Keratinocyte (primary cell): Measurements from ENCODE around the gene TBXAS1. TPM values are rescaled to one million over a fixed set of nuclear protein-coding genes. Genes with fewer than 3 reads are reported as not detected.

Experiments used
- DNase-seq: peaks from one replicate; pipeline ENCODE4 v3.0.0-alpha.2; 2011; ENCODE audit warnings: low read depth, missing footprints, low spot score
- FAIRE-seq: peaks from 2 replicates; lab custom pipeline; 2011; peaks lifted over from hg19 to GRCh38; lab: Jason Lieb, UNC
- H2AFZ ChIP-seq: 2 replicates; pipeline ENCODE4 v1.6.0; 2012; ENCODE audit warnings: low read length, control low read depth, inconsistent platforms; ENCODE audit not compliant: control insufficient read depth
- H3K27ac ChIP-seq: 2 replicates; pipeline ENCODE4 v1.5.1; 2011; ENCODE audit warnings: low read length; ENCODE audit not compliant: control insufficient read depth, insufficient read depth
- H3K27me3 ChIP-seq: 3 replicates; pipeline ENCODE4 v1.6.0; 2011; ENCODE audit warnings: low read length; ENCODE audit not compliant: control insufficient read depth, insufficient read depth; ENCODE audit errors: extremely low read depth
- H3K36me3 ChIP-seq, 2 experiments: 2 replicates in 1 of 2; 3 replicates in 1 of 2; pipeline ENCODE4 v1.5.1; 2011; ENCODE audit warnings: low read length in 2 of 2, mild to moderate bottlenecking in 1 of 2; ENCODE audit not compliant: control insufficient read depth in 2 of 2, insufficient read depth in 2 of 2; ENCODE audit errors: extremely low read depth in 1 of 2
- H3K4me1 ChIP-seq: 3 replicates; pipeline ENCODE4 v1.5.1; 2011; ENCODE audit warnings: low read length; ENCODE audit not compliant: control insufficient read depth, insufficient read depth; ENCODE audit errors: extremely low read depth
- H3K4me2 ChIP-seq: 3 replicates; pipeline ENCODE4 v1.6.0; 2011; ENCODE audit warnings: low read depth, low read length; ENCODE audit not compliant: control insufficient read depth, insufficient read depth; ENCODE audit errors: extremely low read depth
- H3K4me3 ChIP-seq, 3 experiments: fragments of 200-600 bp in 1 of 3; sonication (generic) in 1 of 3; 2 replicates in 2 of 3; 3 replicates in 1 of 3; pipeline ENCODE4 v1.5.1; 2011 to 2016; ENCODE audit warnings: low read length in 3 of 3, mild to moderate bottlenecking in 3 of 3, control low read depth in 2 of 3, inconsistent platforms in 1 of 3, low read depth in 1 of 3, mixed read lengths in 1 of 3, mixed run types in 1 of 3, moderate library complexity in 1 of 3; ENCODE audit not compliant: control insufficient read depth in 2 of 3, insufficient read depth in 2 of 3; ENCODE audit errors: extremely low read depth in 1 of 3
- H3K79me2 ChIP-seq: 2 replicates; pipeline ENCODE4 v1.6.0; 2012; ENCODE audit warnings: low read length; ENCODE audit not compliant: control insufficient read depth, insufficient read depth
- H3K9ac ChIP-seq: 3 replicates; pipeline ENCODE4 v1.6.0; 2011; ENCODE audit warnings: low read length; ENCODE audit not compliant: control insufficient read depth, insufficient read depth; ENCODE audit errors: extremely low read depth
- H3K9me1 ChIP-seq: 3 replicates; pipeline ENCODE4 v1.6.0; 2011; ENCODE audit warnings: low read length; ENCODE audit not compliant: control insufficient read depth, insufficient read depth; ENCODE audit errors: extremely low read depth
- H3K9me3 ChIP-seq: 2 replicates; pipeline ENCODE4 v1.5.1; 2012; ENCODE audit warnings: low read depth, low read length; ENCODE audit not compliant: control insufficient read depth
- H4K20me1 ChIP-seq: 3 replicates; pipeline ENCODE4 v1.6.0; 2011; ENCODE audit warnings: low read length; ENCODE audit not compliant: control insufficient read depth, insufficient read depth; ENCODE audit errors: extremely low read depth
- EZH2 ChIP-seq: IDR thresholded peaks from one replicate; pipeline ENCODE4 v1.6.1; 2012; ENCODE audit warnings: inconsistent platforms, mild to moderate bottlenecking, low read length, moderate library complexity
- dilution Hi-C: fragments of 300-500 bp; cut with MboI; formaldehyde crosslinking; loops from one replicate; pipeline ENCODE4 v1.7.0; 2020; ENCODE audit warnings: low sequenced_read_pairs; ENCODE audit not compliant: extremely low pct_ligation_motif_present
- polyA plus RNA-seq, 5 experiments: library from polyadenylated mRNA; depleted of rRNA in 3 of 5; stranded (reverse) in 3 of 5; stranded (forward) in 1 of 5; unstranded in 1 of 5; fragments of >200 nt; gene quantifications; 1 replicate in 1 of 5; 2 replicates in 3 of 5; 3 replicates in 1 of 5; pipeline versions ENCODE4 v1.2.1 to v1.2.3, GENCODE V29; 2011 to 2012; ENCODE audit warnings: missing spikeins in 2 of 5, low read depth in 1 of 5, low replicate concordance in 1 of 5
- TF ChIP-seq, protein P1 (sequence below), 3 experiments: IDR thresholded peaks in 1 of 3; conservative IDR thresholded peaks in 1 of 3; optimal IDR thresholded peaks in 1 of 3; 2 replicates in 2 of 3; 3 replicates in 1 of 3; pipeline versions ENCODE3 to v1.5.1; 2011; ENCODE audit warnings: low read length in 3 of 3, mild to moderate bottlenecking in 3 of 3, moderate library complexity in 2 of 3, control low read depth in 1 of 3, inconsistent platforms in 1 of 3; ENCODE audit not compliant: insufficient read depth in 2 of 3; ENCODE audit errors: extremely low read depth in 1 of 3

The TBXAS1 gene
- polyA plus RNA-seq, 1 donor (not counting 4 experiments of a cell fraction or from before 2014, with no cell fraction given) = 2.9 TPM

- Histone ChIP-seq H3K27ac (no peak overlapping the region), H3K27me3 (no peaks in the 10 kb centered on the region), H3K79me2 (no peaks in the 10 kb centered on the region), H3K9me1 (no peaks in the 10 kb centered on the region), H3K4me2 (no peak overlapping the region), H4K20me1 (no peaks in the 10 kb centered on the region), H3K9me3 (no peaks in the 10 kb centered on the region), H2AFZ (no peak overlapping the region), H3K4me1 (no peaks in the 10 kb centered on the region), H3K4me3 (no peak overlapping the region), H3K9ac (no peak overlapping the region), H3K36me3 (no peaks in the 10 kb centered on the region)
- dilution Hi-C loops = no loop called here
- TF ChIP-seq, protein P1, sequence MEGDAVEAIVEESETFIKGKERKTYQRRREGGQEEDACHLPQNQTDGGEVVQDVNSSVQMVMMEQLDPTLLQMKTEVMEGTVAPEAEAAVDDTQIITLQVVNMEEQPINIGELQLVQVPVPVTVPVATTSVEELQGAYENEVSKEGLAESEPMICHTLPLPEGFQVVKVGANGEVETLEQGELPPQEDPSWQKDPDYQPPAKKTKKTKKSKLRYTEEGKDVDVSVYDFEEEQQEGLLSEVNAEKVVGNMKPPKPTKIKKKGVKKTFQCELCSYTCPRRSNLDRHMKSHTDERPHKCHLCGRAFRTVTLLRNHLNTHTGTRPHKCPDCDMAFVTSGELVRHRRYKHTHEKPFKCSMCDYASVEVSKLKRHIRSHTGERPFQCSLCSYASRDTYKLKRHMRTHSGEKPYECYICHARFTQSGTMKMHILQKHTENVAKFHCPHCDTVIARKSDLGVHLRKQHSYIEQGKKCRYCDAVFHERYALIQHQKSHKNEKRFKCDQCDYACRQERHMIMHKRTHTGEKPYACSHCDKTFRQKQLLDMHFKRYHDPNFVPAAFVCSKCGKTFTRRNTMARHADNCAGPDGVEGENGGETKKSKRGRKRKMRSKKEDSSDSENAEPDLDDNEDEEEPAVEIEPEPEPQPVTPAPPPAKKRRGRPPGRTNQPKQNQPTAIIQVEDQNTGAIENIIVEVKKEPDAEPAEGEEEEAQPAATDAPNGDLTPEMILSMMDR (optimal IDR thresholded peaks at IDR 0.05 in 1 of 3, IDR thresholded peaks at IDR 0.05 in 1 of 3, conservative IDR thresholded peaks at IDR 0.05 in 1 of 3; ENCODE audit: extremely low read depth in 1 of 3, insufficient read depth in 2 of 3, low read length in 3 of 3) = no peak
- no peak for TF ChIP-seq EZH2
- FAIRE-seq (no peak), DNase-seq (no peak)
Observed at GRCh38 chr7:139855498-139856270, 26.6 kb downstream of the TBXAS1 start.

GRCh38 chr7:139857791-139858190 is 28.7 kb downstream of the TBXAS1 start:
- DNase-seq = no peak
- no peaks in the 10 kb centered on the region for H3K4me1 ChIP-seq
- H3K4me2 ChIP-seq = no peak overlapping the region
- no peak for TF ChIP-seq EZH2
- TF ChIP-seq, protein P1 (optimal IDR thresholded peaks at IDR 0.05 in 1 of 3, IDR thresholded peaks at IDR 0.05 in 1 of 3, conservative IDR thresholded peaks at IDR 0.05 in 1 of 3; ENCODE audit: extremely low read depth in 1 of 3, insufficient read depth in 2 of 3, low read length in 3 of 3) = no peak
- no peaks in the 10 kb centered on the region for H3K9me3 ChIP-seq
- H3K4me3 ChIP-seq = no peak overlapping the region
- H3K79me2 ChIP-seq = no peaks in the 10 kb centered on the region
- no peaks in the 10 kb centered on the region for H4K20me1 ChIP-seq
- FAIRE-seq = no peak
- H3K27me3 ChIP-seq = no peaks in the 10 kb centered on the region
- H3K36me3 ChIP-seq = no peaks in the 10 kb centered on the region
- no peak overlapping the region for H3K9ac ChIP-seq
- dilution Hi-C loops = no loop called here
- no peak overlapping the region for H2AFZ ChIP-seq
- no peak overlapping the region for H3K27ac ChIP-seq
- no peaks in the 10 kb centered on the region for H3K9me1 ChIP-seq
